Measurements from ENCODE around the gene FAM53B. TPM values are rescaled to one million over a fixed set of nuclear protein-coding genes. Genes with fewer than 3 reads are reported as not detected.

FAM53B gene
- total RNA-seq, 2 donors from 2014 or later = 17.1 to 21.1 TPM

DNA sequence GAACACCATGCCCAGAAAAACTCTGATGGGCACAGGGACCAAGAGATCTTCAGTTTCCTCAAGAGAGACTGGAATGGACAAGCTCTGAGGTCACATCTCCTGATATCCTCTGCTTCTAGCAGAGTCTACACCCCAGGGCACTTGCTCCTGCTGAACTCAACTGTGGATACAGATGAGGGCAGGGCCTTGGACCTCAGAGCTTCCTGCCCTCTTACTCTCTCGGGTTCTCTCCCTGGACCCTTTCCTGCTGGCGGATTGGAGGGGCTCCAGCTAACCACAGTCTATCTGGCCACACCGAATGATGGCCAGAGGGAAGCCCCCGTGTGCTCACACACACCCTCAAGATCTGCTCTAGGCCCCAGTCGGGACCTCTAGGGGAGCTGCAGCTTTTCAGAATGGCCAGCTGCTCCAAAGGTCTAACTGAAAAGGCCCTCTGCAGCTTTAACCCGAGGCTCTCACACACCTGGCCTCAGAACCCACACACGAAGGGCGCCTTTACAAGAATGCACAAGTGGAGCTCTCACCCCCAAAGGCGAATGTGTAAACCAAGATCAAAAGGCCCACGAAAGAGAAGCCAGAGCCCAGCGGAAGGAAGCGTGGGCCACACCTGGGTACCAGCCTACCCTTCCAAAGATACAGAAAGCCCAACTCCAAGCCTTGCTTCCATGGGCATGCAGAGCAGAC, 65.5 kb downstream of the FAM53B start:
- Histone ChIP-seq H3K36me3 (replicated peaks in 1 of 2; ENCODE audit: insufficient read depth in 1 of 2, low read depth in 2 of 2) (peaks cover 0 to 7% of the 10 kb centered on the region in 2 donors), H3K9me3 (no peaks in the 10 kb centered on the region), H3K4me3 (no peak overlapping the region), H3K27ac (no peak overlapping the region), H3K4me1 (peaks cover 4% of the 10 kb centered on the region), H3K27me3 (no peaks in the 10 kb centered on the region)
- ATAC-seq = no peak
- no peak for DNase-seq
- WGBS, 2 donors = 75 to 79% methylated on average over 12 of the region's 12 CpGs
- intact Hi-C loops (cut with DNase I) = no loop called here
- TF ChIP-seq CTCF (IDR thresholded peaks at IDR 0.05) = no peak
- no peak for TF ChIP-seq POLR2A (IDR thresholded peaks at IDR 0.05)

- TF ChIP-seq POLR2A (IDR thresholded peaks at IDR 0.05) = no peak
- no peak overlapping the region for H3K27ac ChIP-seq
- peaks cover 0 to 7% of the 10 kb centered on the region in 2 donors for H3K36me3 ChIP-seq (replicated peaks in 1 of 2; ENCODE audit: insufficient read depth in 1 of 2, low read depth in 2 of 2)
- no peak overlapping the region for H3K4me3 ChIP-seq
- no peaks in the 10 kb centered on the region for H3K4me1 ChIP-seq
- no peak for ATAC-seq
- WGBS, 2 donors = 79 to 83% methylated on average over 10 of the region's 10 CpGs
- DNase-seq = no peak
- H3K27me3 ChIP-seq = no peaks in the 10 kb centered on the region
- intact Hi-C loops (cut with DNase I) = no loop called here
- no peaks in the 10 kb centered on the region for H3K9me3 ChIP-seq
Measured at GRCh38 chr10:124677749-124678556, 66.2 kb downstream of the FAM53B start.

DNA sequence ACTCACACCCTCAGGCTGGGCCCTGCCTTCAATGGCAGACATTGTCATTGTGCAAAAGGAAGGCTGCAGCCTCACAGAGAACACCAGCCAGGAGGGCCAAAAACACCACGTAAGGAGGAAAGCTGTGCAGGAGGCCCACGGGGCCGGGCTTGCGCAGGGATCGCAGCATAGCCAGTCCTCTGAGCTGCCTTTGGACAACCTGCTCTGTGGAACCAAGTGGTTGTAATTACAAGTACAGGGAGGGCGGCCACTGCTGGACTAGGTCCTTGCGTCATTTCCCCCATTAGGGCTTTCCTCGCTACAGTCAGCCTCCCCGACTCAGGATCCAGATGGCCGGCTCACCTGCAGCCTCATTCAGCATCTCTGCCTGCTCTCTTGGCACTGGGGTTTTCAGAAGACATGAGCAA, 66.9 kb downstream of the FAM53B start:
- no peak for TF ChIP-seq CTCF (IDR thresholded peaks at IDR 0.05)
- TF ChIP-seq POLR2A (IDR thresholded peaks at IDR 0.05) = no peak
- H3K9me3 ChIP-seq = no peaks in the 10 kb centered on the region
- no peak overlapping the region for H3K4me3 ChIP-seq
- intact Hi-C loops (cut with DNase I) = no loop called here
- no peaks in the 10 kb centered on the region for H3K4me1 ChIP-seq
- no peaks in the 10 kb centered on the region for H3K27me3 ChIP-seq
- ATAC-seq = no peak
- peaks cover 0 to 7% of the 10 kb centered on the region in 2 donors for H3K36me3 ChIP-seq (replicated peaks in 1 of 2; ENCODE audit: insufficient read depth in 1 of 2, low read depth in 2 of 2)
- 85 to 95% methylated on average over 10 of the region's 10 CpGs for WGBS, 2 donors
- no peak overlapping the region for H3K27ac ChIP-seq
- no peak for DNase-seq

GRCh38 chr10:124676416-124677062, 67.6 kb downstream of the FAM53B start:
- WGBS, 2 donors = 83 to 85% methylated on average over 14 to 15 of the region's 15 CpGs
- TF ChIP-seq CTCF (IDR thresholded peaks at IDR 0.05) = no peak
- no peak for TF ChIP-seq POLR2A (IDR thresholded peaks at IDR 0.05)
- no peak overlapping the region for H3K27ac ChIP-seq
- H3K36me3 ChIP-seq (replicated peaks in 1 of 2; ENCODE audit: insufficient read depth in 1 of 2, low read depth in 2 of 2) = peaks cover 0 to 2% of the 10 kb centered on the region in 2 donors
- no peaks in the 10 kb centered on the region for H3K27me3 ChIP-seq
- no peaks in the 10 kb centered on the region for H3K4me1 ChIP-seq
- intact Hi-C loops (cut with DNase I) = no loop called here
- no peak overlapping the region for H3K4me3 ChIP-seq
- ATAC-seq (no peak), DNase-seq (no peak)
- no peaks in the 10 kb centered on the region for H3K9me3 ChIP-seq

- TF ChIP-seq POLR2A (IDR thresholded peaks at IDR 0.05) (no peak), CTCF (IDR thresholded peaks at IDR 0.05) (no peak)
- H3K4me3 ChIP-seq = no peak overlapping the region
- DNase-seq (no peak), ATAC-seq (no peak)
- H3K36me3 ChIP-seq (replicated peaks in 1 of 2; ENCODE audit: insufficient read depth in 1 of 2, low read depth in 2 of 2) = no peaks in the 10 kb centered on the region
- peaks cover 3% of the 10 kb centered on the region for H3K4me1 ChIP-seq
- H3K9me3 ChIP-seq = no peaks in the 10 kb centered on the region
- 92 to 98% methylated on average over 4 of the region's 4 CpGs for WGBS, 2 donors
- intact Hi-C loops (cut with DNase I) = no loop called here
- no peak overlapping the region for H3K27ac ChIP-seq
- no peaks in the 10 kb centered on the region for H3K27me3 ChIP-seq
Measured at GRCh38 chr10:124675824-124676223, 68.4 kb downstream of the FAM53B start.

Data from body of pancreas (tissue), 4 donors.